GM20000 (cell line): Measurements from ENCODE around the gene PPP1R14D.

Experiments
- DNase-seq: peaks from one replicate; pipeline ENCODE4 v3.0.0; 2012; ENCODE audit warnings: low spot score
- TF ChIP-seq, protein P1 (sequence below): IDR thresholded peaks from 2 replicates; pipeline ENCODE4 v1.5.1; 2012; ENCODE audit warnings: mild to moderate bottlenecking, control low read depth; ENCODE audit errors: extremely low read depth, missing control alignments

The PPP1R14D gene

DNA sequence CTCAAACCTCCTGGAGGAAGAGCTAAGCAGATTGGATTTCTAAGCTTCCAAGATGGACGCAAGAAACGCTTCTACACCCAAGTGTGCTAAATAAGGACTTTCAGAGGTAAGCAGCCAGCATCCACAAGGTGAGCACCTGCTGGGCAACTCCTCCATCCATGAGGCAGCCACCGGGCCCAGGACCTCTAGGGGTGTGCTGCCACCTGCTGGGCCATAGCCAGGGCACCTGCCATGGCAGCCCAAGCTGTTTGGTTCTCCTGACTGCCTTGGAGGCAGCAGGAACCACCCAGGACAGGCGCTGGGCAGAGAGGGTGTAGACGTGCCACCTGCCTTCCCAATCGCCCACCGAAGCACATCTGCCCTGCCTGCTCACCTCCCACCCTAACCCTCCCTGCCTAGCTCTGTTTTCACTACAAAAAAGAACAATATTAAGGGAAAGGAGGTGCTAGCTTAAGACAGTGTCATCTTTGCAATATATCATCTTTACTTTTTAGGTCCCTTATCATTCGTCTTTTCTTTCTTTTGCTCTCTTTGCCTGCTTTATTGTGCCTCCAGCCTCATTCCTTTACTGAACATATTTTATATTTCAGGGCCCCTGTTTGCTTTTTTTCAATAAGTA is 45.8 kb downstream of the PPP1R14D start:
- peak; percentile 74 for DNase-seq

DNA sequence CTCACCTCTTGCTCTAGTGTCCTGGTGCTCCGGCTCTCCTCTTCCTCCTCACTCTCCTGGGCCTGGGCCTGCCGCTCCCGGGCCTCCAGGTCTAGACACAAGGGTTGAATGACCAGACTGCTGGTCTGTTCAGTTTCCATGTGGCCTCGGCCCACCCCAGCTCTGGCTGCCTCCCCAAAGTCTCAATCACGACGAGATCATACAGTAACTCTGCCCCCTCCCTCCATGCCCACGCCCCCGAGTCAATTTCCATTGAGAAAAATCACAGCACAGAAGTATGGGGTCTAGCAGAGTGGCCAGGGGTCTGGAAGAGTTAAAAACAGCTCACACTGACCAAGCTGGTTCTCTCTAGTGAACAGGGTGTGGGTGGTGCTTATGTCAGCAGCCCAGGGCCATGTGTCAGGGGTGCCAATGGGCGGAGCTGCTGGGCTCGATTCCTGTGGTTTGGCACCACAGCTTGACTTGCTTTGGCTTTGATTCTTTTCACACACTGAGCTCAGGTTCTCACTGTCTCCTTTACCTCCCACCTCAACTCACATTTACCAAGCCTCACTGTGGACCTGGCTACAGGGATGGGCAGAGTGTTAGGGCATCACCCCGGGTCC is 51.9 kb downstream of the PPP1R14D start:
- DNase-seq, result no peak
- TF ChIP-seq, protein P1, sequence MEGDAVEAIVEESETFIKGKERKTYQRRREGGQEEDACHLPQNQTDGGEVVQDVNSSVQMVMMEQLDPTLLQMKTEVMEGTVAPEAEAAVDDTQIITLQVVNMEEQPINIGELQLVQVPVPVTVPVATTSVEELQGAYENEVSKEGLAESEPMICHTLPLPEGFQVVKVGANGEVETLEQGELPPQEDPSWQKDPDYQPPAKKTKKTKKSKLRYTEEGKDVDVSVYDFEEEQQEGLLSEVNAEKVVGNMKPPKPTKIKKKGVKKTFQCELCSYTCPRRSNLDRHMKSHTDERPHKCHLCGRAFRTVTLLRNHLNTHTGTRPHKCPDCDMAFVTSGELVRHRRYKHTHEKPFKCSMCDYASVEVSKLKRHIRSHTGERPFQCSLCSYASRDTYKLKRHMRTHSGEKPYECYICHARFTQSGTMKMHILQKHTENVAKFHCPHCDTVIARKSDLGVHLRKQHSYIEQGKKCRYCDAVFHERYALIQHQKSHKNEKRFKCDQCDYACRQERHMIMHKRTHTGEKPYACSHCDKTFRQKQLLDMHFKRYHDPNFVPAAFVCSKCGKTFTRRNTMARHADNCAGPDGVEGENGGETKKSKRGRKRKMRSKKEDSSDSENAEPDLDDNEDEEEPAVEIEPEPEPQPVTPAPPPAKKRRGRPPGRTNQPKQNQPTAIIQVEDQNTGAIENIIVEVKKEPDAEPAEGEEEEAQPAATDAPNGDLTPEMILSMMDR, result no peak

More for the DNA sequence above, 45.8 kb downstream of the PPP1R14D start:
- TF ChIP-seq, protein P1, result peak; percentile 98

DNA sequence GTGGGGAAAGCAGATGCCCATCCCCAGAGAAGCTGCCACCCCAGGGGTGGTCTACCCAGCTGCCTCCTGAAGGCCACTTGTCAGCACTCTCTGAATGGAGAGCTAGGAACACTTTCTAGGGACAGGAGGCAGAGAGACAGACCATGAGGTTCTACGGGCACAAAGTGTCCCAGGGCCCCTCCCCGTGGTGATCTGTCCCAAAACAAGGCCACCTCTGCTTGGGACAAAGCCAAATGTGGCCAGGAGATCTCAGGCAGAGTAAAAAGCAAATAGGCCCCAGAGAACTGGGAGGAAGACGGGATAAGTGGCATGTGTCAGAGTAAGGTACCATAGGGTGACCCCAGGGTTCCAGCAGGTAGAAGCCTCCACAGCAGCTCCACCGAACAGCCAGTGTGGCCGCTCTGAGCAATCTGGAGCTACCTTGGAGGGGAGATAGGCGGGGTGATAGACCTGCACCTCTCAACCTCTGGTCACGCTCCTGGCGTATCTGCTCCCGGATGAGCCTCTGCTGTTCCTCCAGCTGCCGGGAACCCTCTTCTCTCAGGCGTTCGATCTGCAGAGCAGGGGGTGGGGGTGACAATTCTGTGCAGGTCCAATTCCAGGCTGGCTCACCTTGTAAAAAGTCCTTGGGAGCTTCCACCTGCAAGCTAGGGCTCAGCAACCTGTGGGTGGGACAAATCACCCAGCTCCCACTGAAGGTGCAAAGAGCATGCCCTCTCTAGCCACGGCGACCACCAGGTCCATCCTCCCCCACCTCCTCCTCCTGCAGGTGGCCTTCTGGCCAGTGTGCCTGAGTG is 52.6 kb downstream of the PPP1R14D start:
- no peak for DNase-seq
- TF ChIP-seq, protein P1, result no peak

DNA sequence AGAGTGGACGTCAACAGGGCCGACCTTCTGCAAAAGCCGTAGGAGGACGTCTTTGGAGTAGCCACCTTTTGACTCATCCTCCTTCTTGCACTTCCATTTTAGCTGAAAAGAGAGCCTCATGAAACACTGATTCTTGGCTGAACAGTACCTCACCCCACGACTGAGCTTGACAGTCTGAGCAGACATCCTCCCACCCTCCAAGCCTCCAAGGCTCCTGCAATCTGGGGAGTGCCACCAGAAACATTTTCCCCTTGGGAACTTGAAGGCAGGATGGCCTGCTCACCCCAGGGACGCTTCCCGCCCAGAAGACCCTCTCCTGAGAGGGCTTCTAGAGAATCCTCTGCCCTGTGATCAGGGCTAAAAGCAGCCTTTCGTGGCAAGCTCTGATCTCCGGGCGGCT is 53.5 kb downstream of the PPP1R14D start:
- no peak for DNase-seq
- TF ChIP-seq, protein P1, result no peak

DNA sequence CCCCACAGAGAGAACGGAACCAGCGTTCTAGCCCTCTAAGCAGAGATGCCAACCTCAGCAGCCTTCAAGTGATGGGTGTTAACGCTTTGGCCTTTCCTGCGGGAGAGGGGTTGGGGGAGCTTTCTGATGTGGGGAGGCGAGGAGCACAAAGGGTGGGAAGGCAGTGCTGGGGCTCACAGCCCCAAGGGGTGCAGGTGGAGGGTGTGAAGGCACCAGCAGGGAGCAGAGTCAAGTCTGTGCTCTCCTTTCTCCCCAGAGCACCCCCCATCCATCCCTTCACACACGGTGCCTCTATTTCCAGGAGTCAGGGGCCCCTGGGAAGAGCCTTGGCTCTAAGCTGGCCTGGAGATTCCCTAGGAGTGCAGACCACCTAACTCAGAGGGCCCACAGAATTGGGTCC is 54.6 kb downstream of the PPP1R14D start:
- DNase-seq, result no peak
- TF ChIP-seq, protein P1, result no peak

DNA sequence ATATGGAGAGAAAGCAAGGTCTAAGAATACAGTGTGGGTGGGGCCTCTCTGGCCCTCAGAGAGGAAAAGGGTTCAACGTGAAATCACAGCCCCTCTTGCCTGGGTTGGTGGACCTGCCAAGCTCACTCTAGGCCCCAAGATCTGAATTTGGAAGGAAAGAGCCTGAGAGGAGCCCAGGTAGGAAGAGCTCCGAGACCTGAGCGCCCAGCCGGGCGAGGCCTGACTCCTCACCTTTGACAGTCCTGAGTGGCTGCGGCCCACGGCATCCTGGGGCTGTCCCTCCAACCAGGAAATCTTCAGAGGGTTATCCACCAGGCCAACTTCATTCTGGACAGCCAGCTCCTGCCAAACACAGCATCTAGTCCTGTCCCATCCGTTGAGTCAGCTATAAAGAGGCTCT is 55.0 kb downstream of the PPP1R14D start:
- no peak for DNase-seq
- TF ChIP-seq, protein P1, result no peak

DNA sequence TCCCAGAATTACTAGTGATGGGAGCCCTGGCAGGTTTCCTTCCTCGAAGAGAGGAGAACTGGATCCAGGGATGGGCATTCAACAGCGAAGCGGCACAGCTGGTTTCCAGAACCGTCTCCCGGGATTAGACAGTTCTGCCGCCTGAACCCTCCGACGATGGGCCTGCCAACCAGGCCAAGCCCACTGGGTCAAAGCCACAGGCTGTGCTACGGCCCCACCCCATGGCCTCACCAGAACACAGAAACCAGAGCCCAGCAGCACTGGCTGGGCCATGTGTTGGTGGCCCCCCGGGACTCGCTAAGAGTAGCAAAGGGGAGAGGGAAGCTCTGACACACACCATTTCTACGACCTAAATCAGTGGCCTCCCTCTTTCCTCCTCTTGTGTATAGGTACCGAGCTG is 56.5 kb downstream of the PPP1R14D start:
- no peak for DNase-seq
- TF ChIP-seq, protein P1, result no peak
